GM20000 (cell line): ENCODE data around the gene NIM1K.
A peak's percentile ranks its signal among the peaks of the same experiment; 100 is the strongest.

Source experiments
- DNase-seq: peaks from one replicate; pipeline ENCODE4 v3.0.0; 2012; ENCODE audit warnings: low spot score
- CTCF ChIP-seq: IDR thresholded peaks from 2 replicates; pipeline ENCODE4 v1.5.1; 2012; ENCODE audit warnings: mild to moderate bottlenecking, control low read depth; ENCODE audit errors: extremely low read depth, missing control alignments

The NIM1K gene

DNA sequence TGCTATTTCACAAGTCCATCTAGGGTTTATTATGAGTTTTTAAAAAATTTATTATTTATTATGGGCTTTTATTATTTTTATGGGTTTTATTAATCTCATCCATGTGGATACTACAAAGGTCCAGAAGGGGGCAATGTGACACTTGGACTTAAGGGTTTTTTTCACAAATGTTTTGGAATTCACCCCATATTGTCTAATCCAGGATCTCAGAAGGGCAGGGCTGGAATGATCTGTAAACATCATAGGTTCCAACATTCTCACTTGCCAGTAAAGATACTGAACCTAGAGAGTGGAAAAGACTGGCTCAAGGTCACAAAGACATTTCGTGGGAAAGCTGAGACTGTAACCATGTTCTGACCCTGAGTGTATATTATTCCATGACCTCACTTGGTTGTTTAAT, 35.6 kb downstream of the NIM1K start:
- no peak for DNase-seq
- peak; percentile 14 for TF ChIP-seq CTCF

GRCh38 chr5:43230707-43231106, 38.7 kb downstream of the NIM1K start:
- TF ChIP-seq CTCF, result no peak
- no peak for DNase-seq

DNA sequence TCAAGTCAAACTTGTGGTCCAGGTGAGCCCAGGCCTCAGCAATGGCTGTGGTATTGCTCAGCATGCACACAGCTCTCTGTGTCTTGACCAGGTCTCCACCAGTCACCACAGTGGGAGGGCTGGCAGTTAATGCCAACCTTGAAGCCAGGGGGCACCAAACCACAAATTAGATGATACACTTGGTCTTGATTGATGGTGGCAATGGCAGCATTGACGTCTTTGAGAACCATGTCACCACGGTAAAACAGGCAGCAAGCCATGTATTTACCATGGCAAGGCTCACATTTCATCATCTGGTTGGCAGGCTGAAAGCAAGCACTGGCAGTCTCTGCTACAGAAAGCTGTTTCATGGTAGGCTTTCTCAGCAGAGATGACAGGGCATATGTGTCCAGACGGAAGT, 40.0 kb downstream of the NIM1K start:
- TF ChIP-seq CTCF, result no peak
- no peak for DNase-seq

- DNase-seq, result no peak
- no peak for TF ChIP-seq CTCF
These were observed 41.2 kb downstream of the NIM1K start for GRCh38 chr5:43232943-43233833.

DNA sequence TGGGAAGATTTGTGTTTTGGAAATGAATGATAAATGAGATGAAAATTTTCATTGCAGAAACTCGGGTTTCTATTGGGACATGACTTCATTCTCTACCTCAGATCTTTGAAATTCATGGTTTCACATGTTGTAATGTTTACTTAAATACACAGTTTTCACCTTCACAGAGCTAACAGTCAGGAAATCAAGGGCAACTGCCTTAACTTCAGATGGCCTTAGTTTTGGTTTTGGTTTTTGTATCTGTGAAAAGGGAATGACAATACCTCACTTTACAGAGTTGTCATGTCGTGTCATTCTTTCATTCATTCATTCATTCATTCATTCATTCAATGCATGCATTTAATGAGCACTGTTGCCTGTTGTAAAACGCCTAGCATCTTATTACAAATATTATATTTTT, 41.9 kb downstream of the NIM1K start:
- TF ChIP-seq CTCF, result no peak

GRCh38 chr5:43236653-43237355, 44.8 kb downstream of the NIM1K start:
- no peak for TF ChIP-seq CTCF
- no peak for DNase-seq

More for the DNA sequence above, 41.9 kb downstream of the NIM1K start:
- peak; percentile 42 for DNase-seq

- no peak for DNase-seq
- TF ChIP-seq CTCF, result no peak
These were observed 50.2 kb downstream of the NIM1K start for GRCh38 chr5:43242196-43242595.
